GM19023 (cell line): ENCODE results near the gene MRPL17.

Experiments
- ATAC-seq: cut with Tn5 transposase; IDR thresholded peaks from one replicate; pipeline ENCODE4 v1.9.1; 2021; ENCODE audit warnings: mild to moderate bottlenecking, moderate library complexity; ENCODE audit not compliant: unreplicated experiment

Gene MRPL17

DNA sequence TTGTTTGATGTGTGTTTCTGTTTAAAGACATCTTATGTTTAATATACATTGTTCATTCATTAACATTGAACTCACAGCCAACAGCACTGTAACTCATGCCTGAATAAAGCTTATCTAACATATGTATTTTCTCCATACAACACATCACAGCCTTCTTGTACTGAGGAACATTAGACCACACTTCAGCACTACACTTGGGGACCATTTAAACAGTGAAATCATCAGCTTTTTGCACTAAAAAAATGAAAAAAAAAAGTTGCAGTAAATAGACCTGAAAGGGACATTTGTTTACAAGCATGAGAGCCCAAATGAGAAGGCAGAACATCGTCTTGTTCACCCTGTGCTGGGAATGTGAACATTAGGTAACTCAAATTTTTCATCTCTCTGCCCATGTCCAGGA is 48.6 kb downstream of the MRPL17 start:
- ATAC-seq: no peak

DNA sequence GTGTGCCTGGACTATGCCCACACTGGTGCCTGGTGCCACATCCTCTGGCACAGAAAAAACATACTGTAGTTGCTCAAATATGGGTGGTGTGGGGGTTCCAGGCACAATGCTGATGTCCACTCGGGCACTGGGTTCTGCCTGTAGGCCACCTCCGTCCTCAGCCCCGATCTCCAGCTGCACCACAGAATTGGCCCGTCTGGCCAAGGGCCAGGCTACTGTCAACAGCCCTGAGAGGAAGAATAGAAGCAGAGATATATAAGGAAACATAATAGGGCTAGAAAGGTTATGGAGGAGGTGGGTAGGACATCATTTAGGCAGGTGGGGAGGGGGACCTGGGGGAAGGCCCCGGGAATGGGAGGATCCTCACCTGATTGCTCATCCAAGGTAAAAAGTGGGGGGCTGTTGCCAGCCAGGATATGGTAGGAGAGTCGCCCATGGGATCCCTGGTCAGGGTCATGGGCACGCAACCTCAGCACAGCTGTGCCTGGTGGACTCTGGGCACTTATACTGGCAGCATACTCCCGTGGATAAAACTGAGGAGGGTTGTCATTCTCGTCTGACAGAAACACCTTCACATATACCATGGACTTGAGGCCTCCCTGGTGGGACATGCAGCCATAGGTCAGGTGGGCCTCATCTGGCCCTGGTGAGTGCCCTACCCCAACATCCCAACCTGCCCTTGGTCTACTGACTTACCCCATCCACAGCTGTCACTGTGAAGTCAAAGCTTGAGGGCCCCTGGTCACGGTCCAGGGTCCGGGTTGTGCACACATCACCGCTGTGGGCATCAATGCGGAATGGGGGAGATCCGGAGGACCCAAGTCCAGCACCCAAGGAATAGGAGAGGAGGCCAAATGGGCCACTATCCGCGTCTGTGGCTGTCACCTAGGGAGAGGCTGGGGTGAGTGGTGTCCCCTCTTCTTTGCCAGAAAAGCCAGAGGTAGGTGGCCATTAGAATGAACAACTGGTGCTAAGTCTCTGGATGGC is 49.4 kb downstream of the MRPL17 start:
- ATAC-seq: no peak

DNA sequence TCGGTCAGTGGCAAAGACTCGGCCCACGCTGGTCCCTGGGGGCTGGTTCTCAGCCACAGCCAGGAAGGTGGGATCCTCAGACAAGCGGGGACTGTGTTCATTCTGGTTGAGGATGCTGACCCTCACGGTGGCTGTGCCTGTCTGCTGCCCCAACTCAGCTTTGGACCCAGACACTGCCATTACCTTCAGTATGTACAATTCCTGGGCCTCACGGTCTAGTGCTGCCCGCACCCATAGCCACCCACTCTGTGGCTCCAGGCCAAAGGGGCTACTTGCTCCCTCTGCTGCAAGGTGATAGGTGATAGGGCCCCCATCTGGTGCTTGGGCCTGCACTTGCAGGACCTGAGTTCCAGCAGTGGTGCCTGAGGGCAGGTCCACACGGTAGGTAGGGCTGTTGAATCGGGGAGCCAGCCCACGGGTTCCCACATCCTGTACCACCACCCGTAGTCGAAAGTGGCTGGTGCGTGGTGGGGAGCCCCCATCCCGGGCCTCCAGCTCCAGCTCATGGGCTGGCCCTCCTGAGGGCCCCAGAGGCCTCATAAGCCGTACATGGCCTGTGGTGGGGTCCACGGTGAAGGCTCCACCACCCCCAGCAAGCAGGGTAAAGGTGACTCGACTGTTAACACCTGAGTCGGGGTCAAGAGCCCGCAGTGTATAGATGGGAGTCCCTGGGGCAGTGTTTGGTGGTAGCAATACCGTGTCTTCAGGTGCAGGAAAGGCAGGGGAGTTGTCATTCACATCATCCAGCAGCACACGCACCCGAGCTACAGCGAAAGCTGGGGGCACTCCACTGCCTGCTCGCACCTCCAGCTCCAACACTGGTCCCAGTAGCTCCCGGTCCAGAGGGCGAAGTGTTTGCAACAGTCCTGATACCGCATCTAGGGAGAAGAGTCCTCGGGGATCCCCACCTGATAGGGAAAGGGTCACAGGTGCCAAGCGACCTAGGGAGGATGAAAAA is 50.7 kb downstream of the MRPL17 start:
- ATAC-seq: no peak

DNA sequence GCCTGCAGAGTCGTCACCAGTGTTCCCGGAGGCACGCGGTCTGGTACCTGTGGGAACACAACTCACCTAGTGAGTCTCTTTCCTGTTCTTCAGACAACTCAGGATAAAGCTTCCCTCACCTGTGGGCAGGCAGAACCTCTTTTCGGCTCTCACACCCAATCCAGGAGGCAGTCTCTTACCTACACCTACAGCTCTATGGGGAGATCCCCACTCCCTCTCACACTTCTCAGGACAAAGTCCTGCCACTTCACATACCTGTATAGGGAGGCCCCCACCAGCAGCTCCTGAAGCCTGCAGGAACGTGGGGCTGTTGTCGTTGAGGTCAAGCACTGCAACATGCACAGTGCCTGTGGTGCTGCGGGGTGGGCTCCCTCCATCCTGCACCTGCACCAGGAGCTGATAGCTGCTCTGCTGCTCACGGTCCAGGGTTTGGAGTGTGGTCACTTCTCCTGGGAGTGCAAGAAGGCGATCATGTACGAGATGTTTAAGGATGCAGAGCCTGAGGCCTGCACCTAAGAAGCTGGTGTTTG is 51.7 kb downstream of the MRPL17 start:
- ATAC-seq: no peak

DNA sequence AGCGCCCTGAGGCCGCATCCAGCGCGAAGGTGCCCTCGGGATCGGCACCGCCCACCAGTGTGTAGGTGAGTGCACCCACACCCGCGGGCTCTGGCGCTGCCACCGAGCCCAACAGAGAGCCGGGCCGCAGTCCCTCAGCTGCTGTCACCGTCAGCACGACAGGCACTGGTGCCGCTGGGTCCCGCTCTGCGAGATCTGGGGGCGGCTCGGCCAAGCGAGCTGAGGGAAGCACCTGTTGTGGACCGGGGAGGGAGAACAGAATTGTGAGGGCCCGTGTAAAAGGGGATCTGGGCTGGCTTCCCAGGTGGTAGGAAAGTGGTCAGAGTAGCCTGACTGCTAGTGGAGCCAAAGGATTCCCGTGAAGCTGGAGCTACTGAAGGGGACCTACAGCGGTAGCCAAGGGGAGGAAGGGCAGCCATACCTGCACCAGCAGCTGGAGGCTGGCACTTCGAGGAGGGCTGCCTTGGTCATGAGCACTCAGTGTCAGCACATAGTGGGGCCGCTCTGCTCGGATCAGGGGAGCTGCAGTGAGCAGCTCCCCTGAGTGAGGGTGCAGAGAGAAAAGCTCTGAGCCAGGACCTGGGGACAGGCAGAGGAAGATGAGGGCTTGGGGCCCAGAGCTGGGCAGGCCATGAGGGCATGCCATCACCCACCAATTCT is 52.4 kb downstream of the MRPL17 start:
- ATAC-seq: no peak
